OCI-M2 (cell line): ENCODE measurements around the gene UTS2R.
"Not testable (repeated sequence)": the region's sequence is repeated elsewhere in the genome, so short reads cannot be mapped to it uniquely, and the experiment has no call there.

Experiments
- DNase-seq: peaks from one replicate; lab custom pipeline; 2025; ENCODE audit not compliant: unreplicated experiment; lab: John Stamatoyannopoulos, UW

The UTS2R gene

DNA sequence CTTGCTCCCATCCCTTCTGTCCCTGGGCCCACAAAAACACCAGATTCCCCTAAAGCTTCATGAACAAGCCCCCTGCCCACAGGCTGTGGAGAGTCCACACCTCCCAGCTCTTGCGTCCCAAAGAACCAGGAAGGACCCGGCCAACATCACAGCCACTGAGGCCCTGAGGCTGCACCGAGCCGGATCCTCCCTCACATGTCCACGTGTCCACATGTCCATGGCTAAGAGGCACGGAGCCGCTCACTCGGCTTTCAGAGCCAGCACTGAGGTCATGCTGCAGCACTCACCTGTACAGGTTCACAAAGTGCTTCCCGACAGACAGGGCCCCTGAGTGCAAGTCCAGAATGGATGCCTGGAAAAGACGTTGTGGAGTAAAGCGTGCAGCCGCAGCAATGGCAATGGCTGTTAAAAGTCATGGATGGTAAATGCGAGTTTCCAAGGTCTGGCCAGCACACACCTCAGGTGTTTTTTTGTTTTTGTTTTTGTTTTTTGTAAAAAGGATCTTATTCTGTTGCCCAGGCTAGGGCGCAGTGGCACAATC, 34.6 kb downstream of the UTS2R start:
- no peak for DNase-seq

DNA sequence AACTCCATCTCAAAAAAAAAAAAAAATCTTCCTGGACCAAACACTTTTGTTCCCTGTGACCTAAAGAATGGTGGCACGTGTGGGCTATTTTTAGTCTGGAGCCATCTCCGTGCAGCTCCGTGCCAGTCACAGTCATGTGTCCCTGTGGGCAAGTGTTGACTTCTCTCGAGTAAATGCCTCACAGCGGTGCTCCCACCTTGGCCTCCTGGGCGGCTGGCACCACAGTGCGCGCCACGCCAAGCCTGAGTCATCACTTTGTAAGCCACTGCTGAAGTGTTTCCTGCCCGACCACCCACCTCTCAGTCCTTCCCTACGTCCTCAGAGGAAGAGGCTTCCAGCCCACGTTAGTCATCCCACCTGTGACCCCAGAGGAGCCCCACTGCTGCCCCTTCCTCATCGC, 35.7 kb downstream of the UTS2R start:
- DNase-seq, result no peak

DNA sequence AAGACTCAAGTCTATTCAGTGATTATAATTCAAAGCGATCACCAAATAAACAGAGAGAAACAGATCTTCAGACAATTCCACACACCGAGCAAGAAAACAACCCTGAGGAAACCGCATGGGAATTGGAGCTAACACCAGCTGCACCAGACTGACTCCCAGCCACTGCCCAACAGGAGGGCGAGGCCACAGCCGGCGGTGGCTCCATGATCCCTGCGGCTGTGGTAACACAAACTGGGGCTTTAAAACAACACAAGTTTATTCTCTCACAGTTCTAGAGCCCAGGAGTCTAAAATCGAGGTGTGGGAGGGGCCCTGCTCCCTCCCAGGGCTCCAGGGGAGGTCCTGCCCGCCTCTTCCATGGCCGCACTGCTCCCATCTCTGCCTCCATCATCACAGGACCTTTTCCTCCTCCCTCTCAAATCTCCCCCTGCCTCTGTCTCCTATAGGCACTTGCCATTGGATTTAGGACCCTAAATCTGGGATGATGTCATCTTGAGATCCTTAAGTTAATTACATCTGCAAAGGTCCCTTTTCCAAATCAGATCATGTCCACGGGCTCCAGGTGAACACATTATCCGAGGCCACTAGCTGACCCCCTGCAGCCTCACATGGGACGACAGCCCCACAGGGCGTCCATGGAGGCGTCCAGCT, 36.8 kb downstream of the UTS2R start:
- DNase-seq, result no peak

DNA sequence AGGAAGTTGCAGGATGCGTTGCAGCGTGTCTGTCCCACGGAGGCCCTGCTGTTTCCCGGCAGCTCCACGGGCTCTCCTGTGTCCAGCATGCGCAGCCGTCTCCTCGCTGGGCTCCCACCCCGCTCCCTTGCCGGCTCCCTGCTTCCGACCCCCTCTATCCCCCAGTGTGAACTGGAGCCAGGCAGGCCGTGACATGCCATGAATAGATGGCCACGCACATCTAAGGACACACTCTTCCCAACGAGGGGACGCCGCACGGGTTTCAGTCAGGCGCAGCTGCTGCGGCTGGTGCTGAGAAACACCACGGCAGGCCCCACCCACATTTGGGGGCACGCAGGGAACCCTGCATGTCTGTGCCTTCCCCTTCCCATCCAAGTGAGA, 37.4 kb downstream of the UTS2R start:
- DNase-seq, result no peak

DNA sequence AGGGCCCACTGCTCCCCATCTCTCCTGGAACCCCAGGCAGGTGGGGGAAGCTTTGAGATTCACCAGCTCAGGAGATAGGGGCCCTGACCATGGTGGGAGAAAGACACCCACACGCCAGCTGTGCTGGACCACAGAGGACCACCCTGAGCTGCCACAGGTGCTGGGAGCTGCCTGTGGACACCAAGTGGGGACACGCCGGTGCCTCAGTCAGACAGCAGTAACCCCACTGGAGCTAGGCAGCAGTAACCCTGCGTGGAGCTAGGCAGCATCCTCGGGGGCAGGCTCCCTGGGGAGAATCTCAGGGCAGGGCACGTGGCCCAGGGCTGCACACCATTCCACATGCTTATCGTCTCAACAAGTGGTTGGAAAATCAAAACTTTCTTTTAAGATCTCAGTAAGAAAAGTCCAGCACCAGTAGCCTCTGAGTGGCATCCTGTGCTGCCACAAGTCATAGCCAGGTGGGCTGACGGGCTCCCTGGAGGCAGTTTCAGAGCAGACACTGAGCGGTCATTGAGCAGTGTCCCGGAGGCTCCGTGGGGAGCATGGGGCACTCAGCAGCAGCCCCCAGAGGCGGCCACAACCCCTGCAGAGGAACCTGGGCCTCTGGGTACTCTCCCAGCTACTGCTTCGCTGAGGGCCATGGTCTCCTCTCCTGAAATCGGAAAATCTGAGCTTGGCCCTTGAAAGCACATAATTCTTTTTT, 38.6 kb downstream of the UTS2R start:
- DNase-seq, result no peak

DNA sequence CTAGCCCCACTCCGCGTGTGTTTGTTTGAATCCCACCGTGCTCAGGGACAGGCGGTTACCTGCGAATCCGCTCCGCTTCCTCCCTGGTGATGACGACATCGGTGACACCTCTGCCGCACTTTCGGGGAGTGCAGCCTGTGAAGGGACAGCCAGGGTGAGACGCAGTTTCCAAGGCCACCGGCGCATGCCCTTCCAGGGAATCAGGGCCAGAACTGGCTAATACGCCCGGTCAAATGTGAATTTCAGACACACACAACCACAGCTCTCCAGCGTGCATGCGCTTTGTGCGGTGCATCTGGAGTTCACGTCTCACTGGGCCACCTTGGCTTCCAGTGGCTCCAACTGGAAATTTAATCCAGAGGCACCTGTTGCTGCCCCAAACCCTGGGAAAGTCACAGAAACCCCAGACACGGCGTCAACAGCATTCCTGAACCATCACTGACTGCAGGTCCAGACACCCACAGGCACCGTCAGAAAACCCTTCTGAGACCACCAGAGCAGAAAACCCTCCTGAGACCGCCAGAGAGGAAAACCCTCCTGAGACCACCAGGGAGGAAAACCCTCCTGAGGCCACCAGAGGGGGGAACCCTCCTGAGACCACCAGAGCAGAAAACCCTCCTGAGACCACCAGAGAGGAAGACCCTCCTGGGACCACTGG, 40.0 kb downstream of the UTS2R start:
- DNase-seq, result no peak

DNA sequence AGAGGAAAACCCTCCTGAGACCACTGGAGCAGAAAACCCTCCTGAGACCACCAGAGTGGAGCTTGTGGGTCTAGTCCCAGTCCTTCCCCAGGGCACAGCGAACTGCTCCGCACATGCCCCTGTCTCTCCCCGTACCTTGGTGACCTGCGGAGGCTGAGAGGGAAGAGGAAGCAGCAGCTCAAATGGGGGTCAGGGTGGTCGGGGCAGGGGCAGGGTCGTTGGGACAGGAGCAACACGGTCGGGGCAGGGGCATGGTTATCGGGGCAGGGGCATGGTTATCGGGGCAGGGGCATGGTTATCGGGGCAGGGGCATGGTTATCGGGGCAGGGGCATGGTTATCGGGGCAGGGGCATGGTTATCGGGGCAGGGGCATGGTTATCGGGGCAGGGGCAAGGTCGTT, 40.5 kb downstream of the UTS2R start:
- DNase-seq, result not testable (repeated sequence)

DNA sequence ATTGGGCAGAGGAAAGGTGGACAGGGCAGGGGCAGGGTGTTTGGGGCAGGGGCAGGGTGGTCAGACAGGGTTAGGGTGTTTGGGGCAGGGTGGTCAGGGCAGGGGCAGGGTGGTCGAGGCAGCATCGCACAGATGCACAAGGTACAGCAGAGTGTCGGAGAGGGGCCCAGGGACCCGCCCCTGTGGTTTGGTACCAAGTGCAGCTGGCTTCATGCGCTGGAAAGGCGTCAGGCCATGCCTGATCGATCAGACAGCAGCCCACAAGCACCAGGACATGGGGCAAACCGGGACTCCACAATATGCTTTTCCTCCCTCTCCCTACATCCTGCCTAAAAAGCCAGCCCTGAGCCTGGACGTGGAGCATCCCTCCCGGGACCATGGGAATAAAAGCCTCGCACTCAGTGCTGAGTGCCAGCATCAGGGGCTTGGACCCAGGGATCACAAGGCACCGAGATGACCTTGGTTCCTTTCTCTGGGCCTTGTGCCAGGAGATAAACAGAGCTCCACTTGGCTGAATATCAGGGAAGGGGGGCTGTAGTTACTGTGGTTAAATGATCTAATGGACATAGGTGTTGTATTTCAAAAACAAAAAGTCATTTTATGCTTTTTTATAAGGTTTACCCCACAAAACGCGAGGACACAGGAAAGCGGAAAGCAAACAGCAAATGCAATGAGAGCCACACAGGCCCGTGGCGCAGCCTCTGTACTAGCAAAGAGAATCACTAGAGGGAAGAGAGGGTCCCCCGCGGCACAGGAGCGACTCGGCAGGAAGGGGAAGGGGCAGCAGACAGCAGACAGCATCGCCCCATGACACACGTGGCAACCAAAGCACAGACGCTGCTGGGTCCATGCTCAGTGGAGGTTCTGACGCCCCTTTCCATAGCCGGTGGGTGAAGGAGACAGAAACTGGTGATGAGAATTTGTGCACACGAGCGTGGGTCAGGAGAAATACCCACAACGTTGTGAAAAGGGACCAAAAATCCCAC, 41.3 kb downstream of the UTS2R start:
- DNase-seq, result no peak

DNA sequence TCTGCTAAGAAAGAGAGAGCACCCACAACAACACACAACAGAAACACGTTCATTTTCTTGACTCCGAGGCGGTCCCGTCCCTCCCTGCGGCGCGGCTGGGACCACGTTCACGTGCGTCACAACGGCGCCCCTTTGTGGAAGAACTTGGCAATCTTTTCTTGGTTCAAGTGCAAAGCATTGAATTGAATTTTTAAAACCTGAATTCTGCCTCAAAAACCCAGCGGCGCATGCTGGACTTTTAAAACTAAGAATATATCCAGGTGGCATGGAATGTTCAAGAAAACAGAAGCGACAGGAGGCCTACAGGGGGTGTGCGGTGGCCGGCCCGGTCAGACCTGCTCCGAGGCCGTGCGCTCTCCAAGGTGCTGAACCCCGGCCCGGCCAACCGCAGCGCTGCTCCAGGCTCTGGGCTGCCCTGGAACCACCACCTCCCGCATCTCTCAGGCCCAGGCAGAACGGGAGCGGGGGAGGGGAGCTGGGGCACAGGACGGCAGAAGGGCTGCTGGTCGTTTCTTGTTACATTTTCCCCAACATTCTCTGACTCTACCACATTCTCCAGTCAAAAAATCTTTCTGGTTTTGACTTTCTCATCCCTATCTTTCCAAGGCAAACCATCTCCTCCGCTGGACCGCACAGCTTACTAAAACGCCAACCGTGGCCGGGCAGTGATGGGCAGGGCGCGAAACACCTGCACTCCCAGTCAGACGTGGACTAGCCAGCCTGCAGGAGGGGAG, 43.1 kb downstream of the UTS2R start:
- no peak for DNase-seq

DNA sequence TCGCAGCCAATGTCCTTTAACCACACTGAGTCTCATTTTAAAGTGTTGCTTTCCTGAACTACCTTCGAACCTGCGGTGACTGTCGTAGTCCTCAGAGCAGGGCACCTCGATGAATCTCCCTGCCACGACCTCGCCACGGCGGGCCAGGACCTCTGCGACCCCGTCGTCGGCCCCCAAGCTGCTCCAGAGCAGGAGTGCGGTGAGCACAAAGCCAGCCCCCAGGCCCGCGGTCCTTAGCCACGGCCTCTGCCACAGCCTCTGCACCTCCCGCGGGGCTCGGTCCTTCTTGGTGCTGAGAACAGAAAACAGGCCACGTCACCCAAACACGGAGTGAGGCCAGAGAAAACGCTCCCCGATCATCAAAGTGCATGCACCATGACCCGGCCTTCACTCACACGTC, 43.8 kb downstream of the UTS2R start:
- DNase-seq, result no peak

DNA sequence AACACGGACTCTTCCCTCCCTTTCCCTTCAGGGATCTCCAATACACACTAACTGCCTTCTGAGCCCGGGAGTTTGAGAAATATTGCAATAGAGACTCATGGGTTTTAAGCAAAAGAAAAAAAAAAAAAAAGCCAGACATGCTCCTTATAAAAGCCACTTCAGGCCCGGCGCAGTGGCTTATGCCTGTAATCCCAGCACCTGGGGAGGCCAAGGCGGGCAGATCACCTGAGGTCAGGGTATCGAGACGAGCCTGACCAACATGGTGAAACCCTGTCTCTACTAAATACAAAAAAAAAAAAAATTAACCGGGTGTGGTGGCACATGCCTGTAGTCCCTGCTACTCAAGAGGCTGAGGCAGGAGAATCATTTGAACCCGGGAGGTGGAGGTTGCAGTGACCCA, 44.2 kb downstream of the UTS2R start:
- DNase-seq, result no peak

DNA sequence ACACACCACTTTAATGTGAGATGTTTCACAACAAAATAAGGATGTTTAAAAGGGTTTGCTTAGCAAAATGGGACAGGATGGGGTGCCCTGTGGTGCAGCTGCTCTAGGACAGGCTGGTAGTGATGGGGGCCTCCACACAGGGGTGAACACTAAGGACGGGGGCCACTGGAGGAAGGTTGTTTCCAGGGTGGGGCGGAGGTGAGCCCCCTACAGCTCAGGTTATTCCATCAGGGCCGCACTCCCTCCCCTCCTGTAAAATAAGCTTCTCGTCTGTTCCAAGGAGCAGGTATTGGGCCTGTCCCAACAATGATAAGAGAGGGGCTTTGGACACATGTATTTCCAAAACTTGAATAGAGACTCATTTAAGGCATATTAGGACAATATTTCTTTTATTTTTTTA, 44.7 kb downstream of the UTS2R start:
- no peak for DNase-seq

DNA sequence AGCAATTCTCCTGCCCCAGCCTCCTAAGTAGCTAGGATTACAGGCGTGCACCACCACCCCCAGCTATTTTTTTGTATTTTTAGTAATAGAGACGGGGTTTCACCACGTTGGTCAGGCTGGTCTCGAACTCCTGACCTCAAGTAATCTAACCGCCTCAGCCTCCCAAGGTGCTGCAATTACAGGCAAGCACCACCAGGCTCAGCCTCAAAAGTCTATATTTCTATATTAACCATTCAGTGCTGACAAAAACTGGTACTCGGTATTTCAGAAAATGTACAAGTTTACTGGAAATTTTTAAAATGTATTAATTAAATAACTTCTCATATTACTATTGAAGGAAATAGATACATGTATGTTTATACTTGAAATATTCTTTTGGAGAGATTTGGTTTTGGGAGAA, 45.2 kb downstream of the UTS2R start:
- no peak for DNase-seq

DNA sequence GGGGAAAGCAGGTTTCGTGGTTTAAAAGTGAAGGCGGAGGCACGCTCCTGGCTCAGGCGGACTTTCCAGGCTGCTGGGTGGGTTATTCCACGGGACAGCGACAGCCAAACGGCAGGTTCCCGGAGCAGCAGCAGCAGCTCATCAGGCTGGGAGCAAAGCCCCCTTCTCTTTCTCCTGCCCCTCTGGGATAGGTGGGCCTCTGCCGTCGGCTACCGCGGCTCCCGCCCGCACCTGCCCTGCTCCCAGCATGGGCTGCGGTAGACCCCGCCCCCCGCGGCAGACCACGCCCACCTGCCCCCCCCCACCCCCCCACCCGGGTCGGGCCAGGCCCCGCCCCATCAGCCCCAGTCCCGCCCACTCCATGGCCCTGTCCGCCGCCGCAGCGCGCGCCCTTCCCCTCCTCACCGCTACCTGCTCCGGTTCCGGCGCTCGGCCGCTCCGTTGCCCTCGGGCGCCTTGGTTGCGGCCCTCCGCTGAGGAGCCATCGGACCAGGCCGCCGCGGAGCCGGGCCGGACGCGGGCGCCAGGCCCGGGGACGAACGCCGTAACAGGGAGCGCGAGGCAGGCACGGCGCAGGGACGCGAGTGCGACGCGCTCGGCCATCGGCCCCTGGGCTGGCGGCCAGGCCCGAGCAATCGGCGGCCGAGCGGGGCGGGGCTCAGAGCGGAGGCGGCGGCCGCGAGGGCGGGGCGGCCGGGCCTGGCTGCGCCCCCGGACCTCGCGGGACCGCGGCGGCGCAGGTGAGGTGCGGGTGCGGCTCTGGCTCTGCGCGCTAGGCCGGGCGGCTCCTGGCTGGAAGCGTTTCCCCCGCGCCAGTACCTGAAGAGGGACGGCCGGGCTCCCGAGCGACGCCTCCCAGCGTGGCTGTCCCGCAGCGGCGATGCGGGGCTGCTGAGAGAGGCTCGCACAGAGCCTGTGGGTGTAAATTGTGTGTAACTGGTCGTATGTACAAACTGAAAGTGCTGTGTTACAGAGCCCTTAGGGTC, 46.7 kb downstream of the UTS2R start, which contains the start of the genes HEXD and OGFOD3:
Gene HEXD, plus strand, starts transcription at position 347 of the 986 bp plus-strand sequence. CDS start 1,453 bp downstream, outside the sequence.
Gene OGFOD3, minus strand, starts transcription at position 586 of the 986 bp plus-strand sequence. Its CDS starts 101 bp downstream, at position 485.
- DNase-seq, result no peak

DNA sequence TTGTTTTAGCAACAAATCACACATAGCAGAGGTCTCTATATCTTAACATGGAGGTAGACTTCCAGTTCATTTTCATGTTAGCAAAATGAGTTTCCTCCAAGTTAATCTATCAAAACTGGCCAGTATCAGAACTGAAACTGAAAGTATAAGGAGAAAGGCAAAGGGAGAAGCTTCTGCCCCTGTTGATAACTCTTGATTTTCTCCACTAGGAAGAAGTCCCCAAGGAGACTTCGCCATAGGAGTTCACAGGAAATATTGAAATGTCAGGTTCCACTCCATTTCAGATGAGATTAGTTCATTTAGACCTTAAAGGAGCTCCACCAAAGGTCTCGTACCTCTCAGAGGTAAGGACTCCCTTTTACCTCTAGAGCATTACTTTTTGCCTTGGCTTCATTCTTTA, 48.0 kb downstream of the UTS2R start:
- DNase-seq, result no peak

DNA sequence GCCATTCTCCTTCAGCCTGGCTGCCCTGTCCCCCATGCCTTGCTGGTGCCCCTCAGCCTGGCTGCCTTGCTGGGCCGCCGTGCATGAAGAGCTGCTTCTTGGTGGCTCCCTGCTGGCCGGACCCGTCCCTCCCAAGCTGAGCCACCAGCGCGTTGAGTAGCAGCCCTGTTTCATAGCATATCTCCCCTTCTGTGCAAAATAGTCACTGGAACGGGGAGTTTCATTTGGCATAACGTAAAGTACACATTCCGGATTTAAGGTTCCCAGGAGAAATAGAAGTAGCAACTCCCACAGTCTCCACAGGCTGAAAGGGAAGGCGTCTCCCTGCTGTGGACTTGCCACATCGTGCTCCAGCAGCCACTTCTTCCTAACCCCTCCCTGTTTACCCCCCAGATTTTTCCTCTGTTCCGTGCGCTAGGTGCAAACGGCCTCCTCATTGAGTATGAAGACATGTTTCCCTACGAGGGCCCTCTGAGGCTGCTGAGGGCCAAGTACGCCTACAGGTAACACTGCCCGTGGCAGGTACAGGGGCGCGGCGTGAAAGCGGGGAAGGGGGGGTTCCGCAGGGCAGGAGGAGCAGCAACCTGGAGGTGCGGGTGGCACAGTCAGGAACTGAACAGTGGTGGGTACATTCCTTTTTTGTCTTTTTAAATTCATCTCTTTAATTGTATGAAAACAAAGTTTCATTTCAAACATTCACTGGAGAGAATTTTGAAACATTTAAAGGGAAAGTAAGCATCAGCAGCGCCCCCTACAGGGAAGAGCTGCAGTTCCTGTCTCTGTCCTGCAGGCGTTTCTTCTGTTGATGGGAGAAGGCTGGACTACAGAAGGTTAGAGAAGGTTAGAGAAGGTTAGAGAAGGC, 52.7 kb downstream of the UTS2R start:
- no peak for DNase-seq

DNA sequence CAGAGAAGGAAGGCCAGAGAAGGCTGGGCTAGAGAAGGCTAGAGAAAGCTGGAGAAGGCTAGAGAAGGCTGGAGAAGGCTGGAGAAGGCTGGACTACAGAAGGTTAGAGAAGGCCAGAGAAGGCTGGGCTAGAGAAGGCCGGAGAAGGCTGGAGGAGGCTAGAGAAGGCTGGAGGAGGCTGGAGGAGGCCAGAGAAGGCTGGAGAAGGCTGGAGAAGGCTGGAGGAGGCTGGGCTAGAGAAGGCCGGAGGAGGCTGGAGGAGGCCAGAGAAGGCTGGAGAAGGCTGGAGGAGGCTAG, 53.2 kb downstream of the UTS2R start:
- no peak for DNase-seq
